GM12878 (cell line): ENCODE data around the gene HEMK1. TPM values are rescaled to one million over a fixed set of nuclear protein-coding genes. Genes with fewer than 3 reads are reported as not detected.

Experiments
- ATAC-seq: fragments of 200-7000 bp; cut with Tn5 transposase; 3 replicates; pipeline ENCODE4 v1.9.1; 2020; ENCODE audit warnings: mild to moderate bottlenecking, moderate library complexity
- BruUV-seq: library from RNA; stranded (reverse); fragments of 400-500 nt; replicated peaks from 2 replicates; lab custom pipeline; 2021; lab: Mats Ljungman, UMichigan
- CTCF ChIA-PET: fragments of 300-600 bp; sonication (Branson Sonifier 250); formaldehyde crosslinking; extraction: SDS; loops from one replicate; lab custom pipeline; 2021; ENCODE audit warnings: inconsistent platforms; lab: Yijun Ruan, JAX
- POLR2A ChIA-PET: fragments of 350-600 bp; formaldehyde crosslinking; extraction: SDS; loops from one replicate; lab custom pipeline; 2021; ENCODE audit warnings: inconsistent platforms; lab: Charles Lee
- RAD21 ChIA-PET: fragments of 300-600 bp; sonication (Branson Sonifier 250); formaldehyde crosslinking; loops from one replicate; lab custom pipeline; 2023; ENCODE audit warnings: antibody characterized with exemption; ENCODE audit not compliant: unreplicated experiment; lab: Charles Lee
- SMC1A ChIA-PET: fragments of 300-600 bp; sonication (Branson Sonifier 250); formaldehyde crosslinking; loops from one replicate; lab custom pipeline; 2023; ENCODE audit not compliant: unreplicated experiment, uncharacterized antibody; lab: Charles Lee
- DNase-seq: peaks from one replicate; pipeline ENCODE4 v3.0.0-alpha.2; 2011; ENCODE audit warnings: low read depth, low spot score
- FAIRE-seq: peaks from 3 replicates; lab custom pipeline; 2011; peaks lifted over from hg19 to GRCh38; lab: Jason Lieb, UNC
- H2AFZ ChIP-seq: 2 replicates; pipeline ENCODE4 v1.6.0; 2011; ENCODE audit warnings: low read depth, low read length, control low read depth; ENCODE audit not compliant: control insufficient read depth
- H3K27ac ChIP-seq: 2 replicates; pipeline ENCODE4 v1.5.1; 2011; ENCODE audit warnings: control low read depth; ENCODE audit not compliant: control insufficient read depth, insufficient read depth
- H3K27me3 ChIP-seq, 2 experiments: replicated peaks in 1 of 2; 2 replicates each; pipeline versions ENCODE4 v1.6.0 to v1.6.1; 2011; ENCODE audit warnings: low read length in 1 of 2; ENCODE audit not compliant: control insufficient read depth in 2 of 2, insufficient read depth in 2 of 2
- H3K36me3 ChIP-seq, 2 experiments: 2 replicates each; pipeline ENCODE4 v1.5.1; 2011; ENCODE audit warnings: low read length in 1 of 2; ENCODE audit not compliant: control insufficient read depth in 2 of 2, insufficient read depth in 2 of 2
- H3K4me1 ChIP-seq: 2 replicates; pipeline ENCODE4 v1.6.1; 2011; ENCODE audit warnings: mild to moderate bottlenecking, low read length, moderate library complexity, mixed read lengths; ENCODE audit not compliant: control insufficient read depth, insufficient read depth
- H3K4me2 ChIP-seq: 2 replicates; pipeline ENCODE4 v1.6.0; 2011; ENCODE audit warnings: control low read depth; ENCODE audit not compliant: control insufficient read depth, insufficient read depth
- H3K4me3 ChIP-seq: fragments of 200-600 bp; sonication (generic); 2 replicates; pipeline ENCODE4 v1.5.1; 2016
- H3K79me2 ChIP-seq: 2 replicates; pipeline ENCODE4 v1.6.0; 2011; ENCODE audit warnings: low read length; ENCODE audit not compliant: control insufficient read depth, insufficient read depth
- H3K9ac ChIP-seq: 2 replicates; pipeline ENCODE4 v1.8.0; 2011; ENCODE audit warnings: low read length, control low read depth, mixed read lengths; ENCODE audit not compliant: control insufficient read depth, insufficient read depth
- H3K9me3 ChIP-seq: replicated peaks from 3 replicates; pipeline ENCODE4 v1.5.1; 2011; ENCODE audit warnings: mild to moderate bottlenecking, low read length; ENCODE audit not compliant: control insufficient read depth, insufficient read depth
- H4K20me1 ChIP-seq: 2 replicates; pipeline ENCODE4 v1.6.0; 2011; ENCODE audit not compliant: control insufficient read depth, insufficient read depth
- BRCA1 ChIP-seq: IDR thresholded peaks from 2 replicates; pipeline ENCODE4 v1.6.1; 2011; ENCODE audit warnings: low read depth, low read length, improper control_type of control experiment
- REST ChIP-seq: IDR thresholded peaks from 2 replicates; pipeline ENCODE4 v1.6.1; 2012; ENCODE audit warnings: mild to moderate bottlenecking, low read depth, low read length
- ZNF24 ChIP-seq: fragments of 450-650 bp; IDR thresholded peaks from 2 replicates; pipeline ENCODE4 v1.6.1; 2017; ENCODE audit warnings: antibody characterized with exemption, mild to moderate bottlenecking
- WGBS: methylation state at CpG from one replicate; pipeline ENCODE4 v1.1.6; 2016; ENCODE audit warnings: low lambda C conversion rate; ENCODE audit not compliant: insufficient replicate concordance, insufficient coverage; ENCODE audit errors: missing lambda C conversion rate; 5-methylcytosine and 5-hydroxymethylcytosine counted together
- in situ Hi-C: fragments of 300-500 bp; cut with MboI; formaldehyde crosslinking; loops from 9 replicates; pipeline ENCODE4 v1.14.3; 2018; ENCODE audit warnings: mixed read lengths
- intact Hi-C: fragments of 100-400 bp; cut with micrococcal nuclease; formaldehyde crosslinking; loops from one replicate; pipeline ENCODE4 v1.14.2; 2022; ENCODE audit not compliant: unreplicated experiment
- polyA plus RNA-seq, 11 experiments: library from polyadenylated mRNA; depleted of rRNA in 4 of 11; unstranded in 6 of 11; stranded (reverse) in 5 of 11; fragments of >200 nt; fragmentation: Nextera tagmentation in 4 of 11; fragmentation: Illumina TruSeq in 1 of 11; extraction: Ambion mirVana in 4 of 11; extraction: Trizol in 1 of 11; gene quantifications; 1 replicate in 1 of 11; 2 replicates in 10 of 11; pipeline versions ENCODE4 v1.2.1 to v1.2.3, GENCODE V29; 2011 to 2016; ENCODE audit warnings: inconsistent platforms in 2 of 11, missing spikeins in 2 of 11, low read depth in 1 of 11
- total RNA-seq, 4 experiments: library from RNA; depleted of rRNA in 3 of 4; stranded (reverse); fragments of >200 nt in 3 of 4; fragmentation: Illumina TruSeq in 1 of 4; extraction: Trizol in 1 of 4; gene quantifications; 2 replicates each; pipeline versions ENCODE4 v1.2.1 to v1.2.3, GENCODE V29; 2013 to 2021

Gene HEMK1
- total and polyA plus RNA-seq, 10 of the 15 experiments (the other 5 are each of a cell fraction or from before 2014, with no cell fraction given), result 2.8 to 19.0 (median 12.0) TPM

- no TSS peak for BruUV-seq
- Histone ChIP-seq H3K4me1 (peaks cover 11% of the 10 kb centered on the region), H2AFZ (no peak overlapping the region), H3K27me3 (no peaks in the 10 kb centered on the region), H3K4me2 (no peak overlapping the region), H3K36me3 (no peaks in the 10 kb centered on the region; a peak in 2 of 4 replicates), H4K20me1 (no peaks in the 10 kb centered on the region), H3K27ac (no peak overlapping the region), H3K4me3 (no peak overlapping the region), H3K9ac (no peak overlapping the region), H3K9me3 (no peaks in the 10 kb centered on the region), H3K79me2 (peaks cover 5% of the 10 kb centered on the region)
- DNase-seq, result no peak
- TF ChIP-seq ZNF24, result no peak
- TF ChIP-seq BRCA1, result no peak
- no peak for TF ChIP-seq REST
- in situ Hi-C loops, result no loop called here
- intact Hi-C loops, result loop anchor here (1.0 to 2.0 kb wide), 2 partner anchors 18 to 41 kb away; no protein-coding TSS in a partner anchor
- ChIA-PET CTCF (interaction anchor here (0.9 to 11.6 kb wide), 10 partner anchors 8 to 223 kb away, joined by 3 to 410 read pairs (median 4); partner anchors contain the start of genes CISH and MAPKAPK3), SMC1A (interaction anchor here (0.7 to 6.5 kb wide), 8 partner anchors 13 to 222 kb away, joined by 3 to 137 read pairs (median 4); partner anchors contain the start of genes CISH, CYB561D2, MAPKAPK3 and NPRL2), POLR2A (interaction anchor here (0.5 to 1.8 kb wide), 3 partner anchors 17 to 39 kb away, joined by 3 to 10 read pairs (median 4); partner anchors contain the start of gene CISH), RAD21 (interaction anchor here (0.8 to 7.1 kb wide), 5 partner anchors 13 to 799 kb away, joined by 3 to 244 read pairs (median 6); partner anchors contain the start of genes CISH and MAPKAPK3)
- no peak for FAIRE-seq
- ATAC-seq, result no peak
- 30% methylated on average over 4 of the region's 4 CpGs for WGBS
These were observed 3.6 kb downstream of the HEMK1 start for GRCh38 chr3:50572801-50573371.
